GM19023 (cell line): ENCODE data around the gene SOS1.
"Not testable (repeated sequence)": the region's sequence is repeated elsewhere in the genome, so short reads cannot be mapped to it uniquely, and the experiment has no call there.

ENCODE experiments used
- ATAC-seq: cut with Tn5 transposase; IDR thresholded peaks from one replicate; pipeline ENCODE4 v1.9.1; 2021; ENCODE audit warnings: mild to moderate bottlenecking, moderate library complexity; ENCODE audit not compliant: unreplicated experiment

Gene SOS1

DNA sequence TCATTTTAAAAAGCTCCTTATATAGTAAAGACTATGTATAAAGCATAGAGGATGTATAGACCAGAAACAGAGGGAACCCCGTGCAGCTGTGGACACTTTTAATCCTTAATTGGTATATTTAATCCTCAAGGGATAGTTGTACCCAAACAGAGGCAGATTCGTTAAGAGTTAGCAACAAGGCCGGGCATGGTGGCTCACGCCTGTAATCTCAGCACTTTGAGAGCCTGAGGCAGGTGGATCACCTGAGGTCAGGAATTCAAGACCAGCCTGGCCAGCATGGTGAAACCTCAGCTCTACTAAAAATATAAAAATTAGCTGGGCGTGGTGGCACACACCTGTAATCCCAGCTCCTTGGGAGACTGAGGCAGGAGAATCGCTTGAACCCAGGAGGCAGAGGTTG, 184.3 kb downstream of the SOS1 start:
- not testable (repeated sequence) for ATAC-seq

DNA sequence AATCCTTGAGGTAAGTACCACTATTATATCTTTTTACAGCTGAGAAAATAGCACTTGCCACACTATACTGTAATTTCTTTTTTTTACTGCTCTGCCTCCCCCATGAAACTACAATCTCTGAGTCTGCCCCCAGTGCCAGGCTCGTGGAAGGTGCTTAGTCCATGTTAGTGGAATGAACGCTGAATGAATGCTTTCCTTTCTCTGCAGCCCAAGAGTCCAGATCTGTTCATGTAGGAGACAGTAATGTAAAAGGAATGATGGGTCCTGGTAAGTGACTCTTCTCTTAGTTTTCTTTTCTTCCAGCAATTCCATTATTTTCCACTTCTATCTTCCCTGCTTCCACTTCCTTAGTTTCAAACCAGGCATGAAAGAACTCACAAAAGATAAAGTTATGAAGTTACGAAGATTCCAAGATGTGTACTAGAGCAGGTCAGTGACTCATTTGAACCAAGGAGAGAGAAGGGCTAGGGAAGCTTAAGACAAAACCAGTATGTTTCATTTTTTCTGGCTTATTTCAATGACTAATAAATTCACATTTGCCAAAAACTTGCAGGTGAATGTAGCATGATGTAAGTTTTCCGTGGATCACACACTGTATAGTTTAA, 185.2 kb downstream of the SOS1 start:
- no peak for ATAC-seq

DNA sequence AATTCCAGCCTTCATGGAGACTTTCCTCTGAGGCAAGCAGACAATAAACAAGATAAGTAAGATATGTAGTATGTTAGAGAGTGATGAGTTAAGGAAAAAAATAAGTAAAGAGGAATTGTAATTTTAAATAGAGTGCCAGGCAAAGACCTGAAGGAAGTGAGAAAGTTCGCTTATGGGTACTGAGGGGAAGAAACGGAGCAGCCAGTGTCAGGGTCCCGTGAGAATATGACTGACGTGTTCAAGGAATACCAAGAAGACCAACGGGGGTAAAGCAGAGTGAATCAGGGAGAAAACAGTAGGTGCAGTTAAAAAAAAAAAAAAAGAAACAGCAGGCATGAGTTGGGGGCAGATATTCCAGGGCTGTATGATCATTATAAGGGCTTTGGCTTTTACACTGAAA, 186.1 kb downstream of the SOS1 start:
- no peak for ATAC-seq

DNA sequence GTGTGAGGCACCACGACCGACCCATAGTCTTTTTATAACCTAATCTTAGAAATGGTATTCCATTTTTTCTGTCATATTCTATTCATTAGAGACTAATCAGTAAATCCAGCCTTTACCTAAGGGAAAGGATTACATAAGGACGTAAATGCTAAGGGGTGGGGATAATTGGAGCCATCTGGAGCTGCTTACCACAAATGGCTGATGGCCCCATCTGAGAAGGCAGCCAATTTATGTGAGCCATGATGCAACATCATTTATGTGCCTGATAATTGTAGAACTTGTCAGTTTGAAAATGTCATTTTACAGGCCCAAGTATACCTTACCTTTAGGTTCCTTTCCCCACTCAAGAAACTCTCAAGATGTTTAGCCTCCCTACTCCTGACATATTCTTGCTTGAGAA, 187.2 kb downstream of the SOS1 start:
- no peak for ATAC-seq

DNA sequence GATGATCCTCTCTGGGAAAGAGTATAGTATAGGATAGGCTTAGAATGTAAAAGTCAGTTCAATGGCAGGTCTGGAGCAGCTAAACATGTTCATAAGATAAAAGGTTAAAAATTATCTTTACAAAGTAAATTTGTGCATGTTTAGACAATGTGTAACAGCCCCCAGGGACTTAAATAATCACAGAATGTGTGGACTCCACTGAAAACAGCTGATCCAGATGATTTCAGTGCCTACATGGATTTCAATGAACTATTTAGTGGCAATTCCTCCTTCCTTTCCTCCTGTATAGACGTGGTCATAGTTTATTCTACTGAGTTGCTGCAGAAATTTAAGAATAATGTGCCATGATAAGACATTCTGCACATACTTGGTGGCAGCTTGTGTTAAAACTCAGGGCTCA, 188.3 kb downstream of the SOS1 start:
- ATAC-seq = no peak
